ENCODE results near the gene GRIN3A. TPM values are rescaled to one million over a fixed set of nuclear protein-coding genes. Genes with fewer than 3 reads are reported as not detected.

GRIN3A gene
- total RNA-seq, 1 experiment from 2014 or later, result not detected

DNA sequence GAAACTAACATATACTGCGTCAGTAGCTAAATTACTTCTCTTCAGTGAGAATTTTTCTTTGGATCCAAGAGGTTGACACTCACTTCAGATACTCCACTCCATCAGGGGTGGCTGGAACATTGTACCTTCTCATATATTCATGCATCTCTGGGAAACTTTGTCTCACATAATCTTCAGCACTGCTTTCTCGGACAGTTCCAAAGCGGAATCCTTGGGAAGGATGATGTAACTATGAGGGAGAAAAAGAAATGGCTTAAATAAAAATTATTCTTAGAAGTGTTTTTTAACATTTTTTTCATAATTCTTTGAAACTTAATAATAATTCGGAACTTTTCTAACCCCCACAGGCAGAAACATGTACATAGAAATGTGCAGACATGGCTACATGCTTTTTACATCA is 110.3 kb downstream of the GRIN3A start:
- no peaks in the 10 kb centered on the region for H3K27me3 Mint-ChIP-seq (ENCODE audit: low read depth)
- WGBS (ENCODE audit: extremely low coverage, insufficient read length, low lambda C conversion rate), result no CpG with 5 or more reads among the region's 4 CpGs

More for the DNA sequence above, 110.3 kb downstream of the GRIN3A start:
- H3K79me1 ChIP-seq (ENCODE audit: insufficient read depth, low read depth, low read length, poor library complexity, severe bottlenecking), result no peaks in the 10 kb centered on the region
- DNase-seq, result no peak
- no peak overlapping the region for H3K9ac ChIP-seq (ENCODE audit: extremely low read depth, insufficient read length, low read length)
- H3T11ph ChIP-seq (ENCODE audit: low read length), result no peak overlapping the region
- no peak overlapping the region for H3K4me2 ChIP-seq (ENCODE audit: insufficient read depth, insufficient read length, low read length)
- no peak overlapping the region for H2BK5ac ChIP-seq (ENCODE audit: insufficient read length, low read length)
- H2AK5ac ChIP-seq (ENCODE audit: insufficient read length, low read length), result no peak overlapping the region
- no peak overlapping the region for H3K4ac ChIP-seq (ENCODE audit: low read depth, low read length)
- H3K18ac ChIP-seq (ENCODE audit: insufficient read length, low read depth, low read length), result no peak overlapping the region
- no peak overlapping the region for H2BK120ac ChIP-seq (ENCODE audit: low read depth, low read length, poor library complexity, severe bottlenecking)
- H3K23ac ChIP-seq (ENCODE audit: insufficient read length, low read depth, low read length), result no peak overlapping the region
- H3K4me1 ChIP-seq (ENCODE audit: insufficient read depth, low read length), result 0 out of 2 replicates have a peak, but pooled peaks cover 1% of the 10 kb centered on the region
- H3K79me2 ChIP-seq (ENCODE audit: insufficient read depth, low read length), result no peaks in the 10 kb centered on the region
- no peak overlapping the region for H2AFZ ChIP-seq (ENCODE audit: low read length)
- Mint-ChIP-seq H3K9me3 (no peaks in the 10 kb centered on the region; a peak in 1 of 5 replicates), H3K27ac (no peak overlapping the region), H3K4me3 (no peak overlapping the region), H3K4me1 (no peaks in the 10 kb centered on the region), H3K36me3 (ENCODE audit: insufficient read depth in 1 of 3, low read depth in 3 of 3) (no peaks in the 10 kb centered on the region)
- no peak overlapping the region for H3K27ac ChIP-seq (ENCODE audit: insufficient read length, low read depth, low read length)
- H3K27me3 ChIP-seq (ENCODE audit: insufficient read depth, low read length), result no peaks in the 10 kb centered on the region
- no peaks in the 10 kb centered on the region for H3K23me2 ChIP-seq (ENCODE audit: insufficient read length, low read depth, low read length, poor library complexity, severe bottlenecking)
- H4K91ac ChIP-seq (ENCODE audit: insufficient read length, low read depth, low read length), result no peak overlapping the region
- H2BK20ac ChIP-seq (ENCODE audit: low read depth, low read length, poor library complexity, severe bottlenecking), result no peak overlapping the region
- TF ChIP-seq, protein P1, sequence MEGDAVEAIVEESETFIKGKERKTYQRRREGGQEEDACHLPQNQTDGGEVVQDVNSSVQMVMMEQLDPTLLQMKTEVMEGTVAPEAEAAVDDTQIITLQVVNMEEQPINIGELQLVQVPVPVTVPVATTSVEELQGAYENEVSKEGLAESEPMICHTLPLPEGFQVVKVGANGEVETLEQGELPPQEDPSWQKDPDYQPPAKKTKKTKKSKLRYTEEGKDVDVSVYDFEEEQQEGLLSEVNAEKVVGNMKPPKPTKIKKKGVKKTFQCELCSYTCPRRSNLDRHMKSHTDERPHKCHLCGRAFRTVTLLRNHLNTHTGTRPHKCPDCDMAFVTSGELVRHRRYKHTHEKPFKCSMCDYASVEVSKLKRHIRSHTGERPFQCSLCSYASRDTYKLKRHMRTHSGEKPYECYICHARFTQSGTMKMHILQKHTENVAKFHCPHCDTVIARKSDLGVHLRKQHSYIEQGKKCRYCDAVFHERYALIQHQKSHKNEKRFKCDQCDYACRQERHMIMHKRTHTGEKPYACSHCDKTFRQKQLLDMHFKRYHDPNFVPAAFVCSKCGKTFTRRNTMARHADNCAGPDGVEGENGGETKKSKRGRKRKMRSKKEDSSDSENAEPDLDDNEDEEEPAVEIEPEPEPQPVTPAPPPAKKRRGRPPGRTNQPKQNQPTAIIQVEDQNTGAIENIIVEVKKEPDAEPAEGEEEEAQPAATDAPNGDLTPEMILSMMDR (conservative IDR thresholded peaks at IDR 0.05), result no peak
- H4K20me1 ChIP-seq (ENCODE audit: control insufficient read depth, insufficient read depth, insufficient read length), result no peaks in the 10 kb centered on the region
- H2BK15ac ChIP-seq (ENCODE audit: low read depth, low read length), result no peak overlapping the region
- H3K9me3 ChIP-seq (ENCODE audit: control insufficient read depth, low read depth, low read length), result no peaks in the 10 kb centered on the region
- H3K14ac ChIP-seq (ENCODE audit: insufficient read depth, low read length), result no peak overlapping the region
- H3K56ac ChIP-seq (ENCODE audit: insufficient read length, low read depth, low read length), result no peak overlapping the region
- no peak overlapping the region for H4K8ac ChIP-seq (replicated peaks; ENCODE audit: insufficient read length, low read depth, low read length)
- no peak overlapping the region for H4K5ac ChIP-seq (ENCODE audit: insufficient read length, low read depth, low read length)
- no peak overlapping the region for H2BK12ac ChIP-seq (ENCODE audit: insufficient read length, low read depth, low read length)

Data from H9 (cell line).